GM18507 (cell line): ENCODE measurements around the gene HERPUD1.

Experiments used
- DNase-seq: peaks from one replicate; pipeline ENCODE4 v3.0.0; 2011; ENCODE audit warnings: low read depth; ENCODE audit not compliant: insufficient read length; ENCODE audit errors: extremely low spot score
- FAIRE-seq: peaks from 2 replicates; lab custom pipeline; 2011; peaks lifted over from hg19 to GRCh38; lab: Jason Lieb, UNC

The HERPUD1 gene

DNA sequence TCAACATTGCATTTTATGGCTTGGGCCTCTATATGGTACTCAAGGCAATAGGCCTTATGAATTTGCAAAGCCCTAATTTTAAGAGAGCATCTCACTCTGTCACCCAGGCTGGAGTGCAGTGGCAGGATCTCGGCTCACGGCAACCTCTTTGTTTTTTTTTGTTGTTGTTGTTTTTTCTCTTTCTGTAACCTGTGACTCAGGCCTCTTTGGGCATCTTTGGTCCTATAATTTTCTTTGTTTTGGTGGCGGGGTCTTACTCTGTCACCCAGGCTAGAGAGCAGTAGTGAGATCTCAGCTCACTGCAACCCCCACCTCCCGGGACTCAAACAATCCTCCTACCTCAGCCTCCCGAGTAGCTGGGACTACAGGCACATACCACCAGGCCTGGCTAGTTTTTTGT lies 21.8 kb upstream of the HERPUD1 start:
- no peak for DNase-seq
- FAIRE-seq, result no peak

DNA sequence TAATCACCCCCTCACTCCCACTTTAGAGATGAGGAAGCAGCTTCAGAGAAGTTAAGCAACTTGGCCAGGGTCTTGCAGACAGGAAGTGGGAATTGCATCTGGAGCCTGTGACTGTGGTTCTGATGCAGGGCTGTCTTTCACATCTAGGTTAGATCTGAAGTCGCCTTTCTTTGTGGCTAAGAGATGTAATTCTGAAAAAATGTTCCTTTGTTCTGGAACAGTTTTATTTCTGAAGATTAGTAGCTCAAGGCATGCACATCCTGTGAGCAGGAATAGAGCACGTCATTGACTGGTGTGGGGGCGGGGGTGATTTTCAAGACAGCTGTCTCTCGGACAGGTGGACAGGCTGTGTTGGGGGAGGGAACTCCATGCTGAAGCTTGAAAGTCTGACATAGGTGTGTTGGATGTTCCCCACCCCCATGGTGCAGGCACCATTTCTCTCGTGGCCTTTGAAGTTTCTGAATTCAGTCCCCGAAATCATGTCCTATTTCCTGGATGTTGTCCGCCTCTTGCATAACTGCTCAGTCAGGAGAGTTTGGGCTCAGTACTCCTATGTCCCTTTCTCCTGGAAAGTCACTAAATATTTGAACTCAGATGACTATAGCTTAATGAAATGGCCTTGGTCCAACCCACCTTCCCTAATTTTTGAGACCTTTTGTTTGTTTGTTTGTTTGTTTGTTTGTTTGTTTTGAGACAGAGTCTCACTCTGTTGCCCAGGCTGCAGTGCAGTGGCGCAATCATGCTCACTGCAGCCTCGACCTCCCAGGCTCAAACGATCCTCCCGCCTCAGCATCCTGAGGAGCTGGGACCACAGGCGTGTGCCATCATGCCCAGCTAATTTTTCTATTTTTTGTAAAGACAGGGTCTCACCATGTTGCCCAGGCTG lies 21.0 kb upstream of the HERPUD1 start:
- DNase-seq, result no peak

DNA sequence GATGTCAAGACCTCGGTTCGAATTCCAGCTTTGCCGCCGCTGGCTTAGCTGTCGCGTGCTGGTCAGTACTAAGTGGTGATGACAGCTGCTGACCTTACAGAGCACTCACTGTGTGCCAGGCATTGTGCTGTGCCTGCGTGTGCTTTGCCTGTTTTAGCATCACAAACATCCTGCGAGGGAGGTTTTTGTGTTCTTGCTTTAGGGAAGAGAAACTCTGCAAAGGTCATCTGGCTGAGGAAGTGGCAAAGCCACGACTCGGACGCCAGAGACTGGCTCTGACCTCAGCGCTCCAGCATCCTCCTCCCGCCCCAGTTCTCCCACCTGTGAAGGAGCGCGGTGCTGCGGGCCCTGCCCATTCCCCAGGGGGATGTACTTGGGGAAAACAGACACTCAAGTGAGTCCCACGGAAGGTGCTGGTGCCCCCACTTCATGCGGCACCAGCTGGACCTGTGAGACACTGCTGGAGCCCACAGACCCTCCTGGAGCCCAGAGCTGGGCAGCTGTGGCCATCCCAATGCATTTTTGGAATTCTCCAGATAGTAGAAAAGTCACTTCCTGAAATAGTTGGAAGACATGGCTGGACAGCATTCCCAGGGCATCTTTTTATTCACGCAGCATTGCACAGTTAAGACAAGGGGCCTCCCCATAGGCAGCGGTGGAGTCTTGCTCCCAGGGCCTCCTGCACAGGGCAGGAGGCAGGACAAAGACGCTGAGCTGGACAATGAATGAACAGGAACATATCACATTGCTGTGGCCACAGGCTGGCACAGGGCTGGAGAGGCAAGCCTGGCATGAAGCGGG lies 20.0 kb upstream of the HERPUD1 start:
- DNase-seq (no peak), FAIRE-seq (peak; percentile 99)

More for the DNA sequence above, 21.0 kb upstream of the HERPUD1 start:
- FAIRE-seq, result peak; percentile 76

DNA sequence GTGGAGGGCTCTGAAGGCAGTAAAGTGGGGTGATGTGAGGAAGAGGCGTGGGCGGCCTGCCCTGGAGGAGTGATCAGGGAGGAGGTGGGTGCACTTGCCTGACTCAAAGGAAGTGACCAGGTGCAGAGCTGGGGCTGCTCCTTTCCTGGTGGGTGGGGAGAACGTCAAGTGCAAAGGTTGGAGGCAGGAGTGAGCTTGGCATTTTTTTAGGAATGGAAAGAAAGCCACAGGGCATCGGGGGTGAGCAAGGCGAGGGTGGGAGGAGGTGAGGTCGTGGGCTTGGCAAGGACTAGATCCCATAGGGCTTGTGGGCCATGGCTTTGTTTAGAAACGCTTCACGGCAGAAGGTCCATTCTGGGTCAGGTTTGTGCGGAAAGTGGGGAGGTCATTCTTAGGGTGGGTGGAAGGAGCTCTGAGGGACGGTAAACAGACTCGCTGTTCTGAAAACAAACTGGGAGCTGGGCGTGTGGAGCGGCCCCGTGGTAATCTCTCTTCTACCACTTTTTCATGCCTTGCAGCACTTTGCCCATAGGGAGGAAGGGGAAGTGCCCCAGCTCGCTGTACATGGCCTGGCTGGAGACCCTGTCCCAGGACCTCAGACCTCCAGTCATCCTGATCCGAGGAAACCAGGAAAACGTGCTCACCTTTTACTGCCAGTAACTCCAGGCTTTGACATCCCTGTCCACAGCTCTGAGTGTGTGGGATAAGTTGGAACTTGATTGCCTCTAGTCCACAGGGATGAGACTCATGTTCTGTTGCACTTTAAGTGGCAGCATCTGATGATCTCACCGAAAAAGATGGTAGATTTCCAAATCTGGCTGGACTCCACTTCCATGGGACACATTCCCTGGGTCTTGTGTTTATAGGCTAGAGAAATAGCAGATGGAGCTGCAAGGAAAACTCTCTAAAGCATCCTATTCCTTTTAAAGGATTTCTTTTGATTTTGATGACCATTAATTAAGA lies 18.9 kb upstream of the HERPUD1 start:
- FAIRE-seq (no peak), DNase-seq (no peak)

DNA sequence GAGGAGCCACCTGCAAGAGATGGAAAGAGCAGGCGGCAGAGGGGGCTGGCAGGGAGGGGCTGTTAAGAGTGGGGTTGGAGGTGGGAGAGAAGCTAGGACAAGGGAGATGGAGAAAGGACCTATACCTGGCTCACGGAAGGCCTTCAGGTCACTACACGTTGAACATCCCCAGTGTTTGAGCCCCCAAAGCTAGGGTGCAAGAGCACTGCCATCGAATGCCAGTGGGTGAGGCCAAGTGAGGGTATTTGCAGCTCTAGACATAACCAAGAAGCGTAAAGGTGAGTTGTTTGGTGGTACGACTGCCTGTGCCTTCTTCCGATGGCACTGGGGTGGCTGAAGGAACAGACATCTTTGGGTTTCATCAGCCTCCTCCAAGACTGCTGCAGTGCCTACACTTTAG lies 17.0 kb upstream of the HERPUD1 start:
- no peak for DNase-seq
- FAIRE-seq, result no peak

DNA sequence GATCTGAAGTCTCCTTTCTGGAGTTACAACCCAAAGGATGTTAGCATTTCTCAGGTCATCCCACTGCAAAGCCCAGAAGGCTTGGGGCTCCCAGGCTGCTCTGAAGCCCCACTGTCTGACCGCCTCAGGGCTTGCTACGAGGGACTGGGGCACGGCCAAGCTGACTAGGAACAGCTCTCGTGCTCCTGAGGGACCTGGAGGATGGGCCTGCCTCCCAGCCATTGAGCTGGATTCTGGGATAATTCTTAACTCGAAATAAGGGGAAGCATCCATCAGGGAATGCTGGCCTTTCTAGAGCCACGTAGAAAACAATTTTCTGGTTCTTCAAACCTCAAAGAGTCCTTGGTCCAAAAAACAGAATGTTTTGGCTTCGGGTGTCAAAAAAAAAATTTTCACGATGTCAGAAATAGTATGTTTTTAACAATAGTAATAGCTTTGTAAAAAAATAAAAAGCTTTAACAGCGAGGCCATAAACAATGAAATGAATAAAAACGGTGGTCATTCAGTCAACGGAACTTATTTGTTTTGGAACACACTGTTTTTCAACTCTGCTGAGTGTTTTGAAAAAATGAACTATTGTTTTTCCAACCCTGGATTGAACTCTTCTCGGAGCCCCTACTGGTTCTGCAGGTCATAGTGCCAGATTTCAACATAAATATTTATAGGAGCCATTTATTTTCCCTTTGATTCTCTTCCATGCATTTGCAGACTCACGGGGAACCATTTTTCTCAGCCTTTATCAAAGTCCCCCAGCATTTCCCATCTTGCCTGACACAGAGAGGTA lies 16.4 kb upstream of the HERPUD1 start:
- FAIRE-seq, result no peak

DNA sequence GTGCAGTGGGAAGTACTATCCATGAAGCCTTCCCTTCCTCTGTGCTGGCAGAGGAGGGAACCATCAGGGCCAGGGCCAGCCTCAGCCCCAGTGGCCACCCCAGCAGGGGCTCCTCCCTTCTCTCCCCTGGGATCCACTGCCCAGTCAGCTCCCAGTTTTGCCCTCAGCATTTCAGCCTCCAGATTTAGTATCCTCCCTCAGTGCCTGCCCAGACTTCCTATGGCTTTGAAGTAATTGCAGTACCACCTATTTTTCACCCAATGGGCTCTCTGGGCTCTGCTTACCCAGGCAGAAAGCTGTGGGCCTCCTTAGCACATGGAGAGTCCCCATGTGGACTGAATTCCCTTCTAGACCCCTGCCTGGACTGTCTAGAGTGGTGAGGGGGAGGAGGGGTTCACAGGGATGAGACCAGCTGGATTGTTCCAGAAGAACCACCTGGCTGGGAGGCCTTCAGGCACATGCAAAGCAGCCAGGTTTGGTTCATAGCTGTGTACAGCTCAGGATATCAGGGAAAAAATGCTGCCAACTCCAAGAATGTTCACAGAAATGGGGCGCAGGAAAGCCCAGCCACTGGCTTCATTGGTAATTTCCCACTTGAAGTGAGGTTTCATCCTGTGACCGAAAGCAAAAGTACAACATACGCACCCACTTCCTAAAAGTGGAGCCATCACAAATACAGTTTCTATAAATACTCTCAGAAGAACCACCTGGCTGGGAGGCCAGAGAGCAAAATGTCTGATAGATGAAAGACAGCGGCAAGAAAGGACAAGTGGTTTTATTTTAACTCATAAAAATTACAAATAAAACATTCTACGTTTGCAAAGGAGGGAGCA lies 15.2 kb upstream of the HERPUD1 start:
- FAIRE-seq, result peak; percentile 95

More for the DNA sequence above, 16.4 kb upstream of the HERPUD1 start:
- no peak for DNase-seq

DNA sequence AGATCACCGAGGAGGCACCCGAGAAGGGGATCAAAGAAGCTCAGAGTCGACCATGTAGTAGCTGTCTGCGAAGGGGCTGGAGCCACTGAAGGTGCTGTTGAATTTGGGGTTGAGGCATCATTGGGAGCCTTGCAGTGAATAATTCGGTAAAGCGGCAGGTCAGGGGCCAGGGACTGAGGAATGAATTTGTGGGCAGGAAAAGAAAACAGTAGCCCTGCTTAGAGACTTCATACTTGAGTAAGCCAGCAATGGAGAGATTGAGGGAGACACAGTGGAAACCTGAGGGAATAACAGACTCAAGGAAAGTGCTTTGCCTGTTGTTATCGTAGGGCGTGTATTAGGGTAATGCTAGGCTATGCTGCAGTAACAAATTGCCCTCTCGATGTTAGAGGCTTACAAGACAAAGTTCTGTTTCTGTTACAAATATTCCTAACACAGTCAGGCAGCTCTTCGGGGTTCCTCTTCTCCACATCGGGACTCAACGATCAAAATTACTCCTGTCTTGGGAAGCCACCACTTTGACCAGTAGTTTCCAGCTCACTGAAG lies 13.4 kb upstream of the HERPUD1 start:
- DNase-seq, result no peak
- FAIRE-seq, result no peak

More for the DNA sequence above, 15.2 kb upstream of the HERPUD1 start:
- DNase-seq, result peak; percentile 62

DNA sequence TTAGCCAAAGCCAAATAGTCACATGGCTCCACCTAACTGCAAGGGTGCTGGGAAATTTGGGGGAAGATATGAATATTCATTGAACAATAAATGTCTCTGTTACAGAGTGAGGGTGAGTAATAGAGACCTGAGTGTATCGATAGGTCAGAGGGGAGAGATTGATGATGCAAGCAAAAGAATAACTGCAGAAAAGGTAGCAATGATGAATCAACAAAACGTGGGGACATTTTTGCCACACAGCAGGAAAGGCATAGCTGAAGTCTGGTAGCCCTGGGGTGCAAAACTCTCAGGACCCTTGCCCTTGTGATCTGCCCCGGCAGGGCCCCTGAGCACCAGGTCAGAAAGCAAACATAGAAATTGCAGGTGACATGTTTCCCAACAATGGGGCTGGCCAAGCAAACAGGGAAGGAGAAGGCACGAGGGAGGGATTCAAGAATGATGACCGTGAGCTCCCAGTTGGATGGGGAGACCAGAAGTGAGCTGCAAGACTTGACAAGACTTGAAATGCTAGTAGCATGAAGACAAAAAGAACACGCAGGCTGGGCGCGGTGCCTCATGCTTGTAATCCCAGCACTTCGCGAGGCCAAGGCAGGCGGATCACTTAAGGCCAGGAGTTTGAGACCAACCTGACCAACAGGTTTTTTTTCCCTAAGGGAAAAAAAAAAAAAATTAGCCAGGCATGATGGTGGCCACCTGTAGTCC lies 12.7 kb upstream of the HERPUD1 start:
- FAIRE-seq (no peak), DNase-seq (no peak)

DNA sequence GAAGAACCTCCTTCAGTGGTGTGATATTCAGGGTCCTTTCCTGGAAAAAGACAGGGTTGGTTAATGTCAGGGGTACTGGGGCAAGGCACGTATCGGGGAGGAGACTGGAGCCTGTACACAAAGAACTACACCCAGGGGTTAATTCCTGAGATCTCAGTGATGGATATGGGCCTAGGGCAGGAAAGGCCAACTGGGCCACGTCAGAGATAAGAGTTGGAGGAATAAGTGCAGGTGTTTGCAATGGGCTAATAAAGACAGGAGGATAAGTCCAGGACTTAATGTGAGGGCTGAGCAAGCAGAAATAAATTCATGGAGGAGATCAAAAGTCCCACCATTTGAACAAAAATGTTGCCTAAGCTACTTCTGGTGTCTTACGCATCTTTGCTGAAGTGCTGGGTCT lies 10.4 kb upstream of the HERPUD1 start:
- FAIRE-seq (no peak), DNase-seq (no peak)

DNA sequence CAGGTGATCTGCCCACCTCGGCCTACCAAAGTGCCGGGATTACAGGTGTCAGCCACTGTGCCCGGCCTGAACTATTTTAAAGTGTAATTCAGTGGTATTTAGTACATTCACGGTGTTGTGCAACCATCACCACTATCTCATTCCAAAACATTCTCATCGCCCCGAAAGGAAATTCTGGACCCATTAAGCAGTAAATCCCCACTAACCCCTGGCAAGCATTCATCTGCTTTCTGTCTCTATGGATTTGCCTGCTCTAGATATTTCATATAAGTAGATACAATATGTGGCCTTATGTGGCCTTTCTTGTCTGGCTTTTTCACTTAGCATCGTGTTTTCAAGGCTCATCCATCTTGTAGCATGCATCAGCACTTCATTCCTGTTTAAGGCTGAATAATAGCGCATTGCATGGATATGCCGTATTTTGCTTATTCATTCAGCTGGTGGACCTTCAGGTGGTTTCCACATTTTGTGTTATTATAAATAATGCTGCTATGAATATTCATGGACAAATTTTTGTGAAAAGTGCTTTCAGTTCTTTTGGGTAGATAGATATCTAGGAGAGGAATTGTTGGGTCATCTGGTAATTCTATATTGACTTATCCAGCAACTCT lies 8.4 kb upstream of the HERPUD1 start:
- DNase-seq (no peak), FAIRE-seq (no peak)

DNA sequence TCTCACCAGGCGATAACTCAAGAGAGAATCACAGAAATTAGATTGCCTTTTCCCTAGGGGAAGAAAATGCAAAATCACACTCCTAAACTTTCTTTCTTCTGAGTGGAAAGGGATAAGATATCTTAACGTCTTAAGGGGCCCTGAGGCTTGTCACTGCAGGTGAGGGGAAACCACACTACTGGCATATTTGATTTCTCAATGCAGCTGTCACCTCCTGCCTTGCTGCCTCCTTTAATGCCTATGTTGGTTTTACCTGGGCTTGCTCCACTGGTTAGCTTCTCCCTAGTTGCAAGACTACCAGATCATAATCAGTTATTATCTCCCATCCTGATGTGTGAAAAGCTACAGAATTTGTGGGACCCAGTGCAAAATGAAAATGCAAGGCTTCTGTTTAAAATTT lies 4.5 kb upstream of the HERPUD1 start:
- no peak for DNase-seq
- FAIRE-seq, result no peak

DNA sequence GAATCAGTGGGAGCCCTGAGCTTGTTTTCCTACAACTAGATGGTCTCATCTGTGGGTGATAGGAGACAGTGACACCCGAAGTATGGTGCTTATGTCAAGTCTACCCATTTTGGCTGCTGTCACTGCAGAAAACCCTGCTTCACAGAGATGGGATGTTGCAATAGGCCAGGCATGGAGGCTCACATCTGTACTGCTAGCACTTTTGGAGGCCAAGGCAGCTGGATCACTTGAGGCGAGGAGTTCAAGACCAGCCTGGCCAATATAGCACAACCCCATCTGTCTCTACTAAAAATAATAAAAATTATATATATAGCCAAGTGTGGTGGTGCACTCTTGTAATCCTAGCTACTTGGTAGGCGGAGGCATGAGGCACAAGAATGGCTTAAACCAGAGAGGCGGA lies 2.3 kb upstream of the HERPUD1 start:
- DNase-seq, result no peak
- no peak for FAIRE-seq

DNA sequence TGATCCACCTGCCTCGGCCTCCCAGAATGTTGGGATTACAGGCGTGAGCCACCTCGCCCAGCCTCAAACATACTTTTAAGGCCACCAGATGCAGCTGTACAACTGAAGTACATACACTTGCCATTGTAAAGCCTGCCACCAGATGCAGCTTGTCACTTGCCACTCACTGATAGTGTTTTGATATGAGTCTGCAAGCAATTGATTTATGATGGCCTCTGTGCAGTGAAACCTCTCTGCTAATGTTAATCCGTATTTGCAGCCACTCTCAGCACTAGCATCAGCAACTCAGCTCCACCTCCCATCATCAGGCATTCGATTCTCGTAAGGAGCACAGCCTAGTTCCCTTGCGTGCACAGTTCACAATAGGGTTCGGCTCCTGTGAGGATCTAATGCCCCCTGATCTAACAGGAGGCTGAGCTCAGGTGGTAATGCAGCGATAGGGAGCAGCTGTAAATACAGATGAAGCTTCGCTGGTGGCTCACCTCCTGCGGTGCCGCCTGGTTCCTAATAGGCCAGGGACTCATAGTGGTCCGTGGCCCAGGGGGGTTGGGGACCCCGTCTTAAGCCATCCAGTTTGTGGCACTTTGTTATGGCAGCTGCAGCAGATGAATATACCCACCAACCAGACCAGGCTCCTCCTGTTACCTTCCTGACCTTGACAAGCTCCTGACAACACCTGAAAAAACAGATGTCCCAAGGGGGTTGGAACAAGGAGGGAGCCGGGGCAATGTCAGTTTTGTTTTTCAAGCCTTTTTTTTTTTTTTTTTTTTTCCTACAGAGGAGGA lies 1.3 kb upstream of the HERPUD1 start:
- DNase-seq (no peak), FAIRE-seq (peak; percentile 5)

DNA sequence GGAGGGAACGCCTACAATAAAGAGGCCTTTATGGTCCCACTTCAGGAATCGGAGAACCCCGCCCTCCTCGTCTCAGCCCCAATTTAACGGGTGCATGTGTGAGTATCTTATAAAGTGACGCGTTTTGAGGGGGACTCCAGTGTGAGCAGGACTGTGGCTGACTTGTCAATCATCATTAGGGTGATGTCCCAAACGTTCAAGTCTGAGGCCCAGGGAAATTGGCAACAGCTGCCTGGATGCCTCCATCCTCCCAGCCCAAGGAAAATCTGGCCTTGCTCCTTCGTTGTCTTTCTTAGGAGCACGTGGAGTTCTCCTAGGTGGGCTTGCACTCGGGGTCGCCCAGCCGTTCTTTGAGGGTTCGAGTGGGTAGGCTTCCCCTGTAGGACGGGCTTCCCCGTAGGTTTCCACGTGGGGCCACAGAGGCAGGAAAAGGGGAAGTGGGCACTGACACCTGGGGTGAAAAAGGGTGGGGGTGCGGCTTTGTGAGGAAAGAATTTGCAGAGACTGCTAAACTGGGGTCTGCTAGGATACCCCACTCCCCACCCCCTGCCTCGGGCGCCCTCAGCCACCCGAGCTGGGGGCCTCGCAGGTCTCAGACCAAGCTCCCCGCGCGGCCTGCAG lies 561 bp upstream of the HERPUD1 start:
- DNase-seq, result no peak
- FAIRE-seq, result peak; percentile 72
